Activated T-cell treated with anti-CD3 and anti-CD28 coated beads for 4 hours (primary cell): ENCODE results near the gene PRSS33.

ENCODE experiments used
- DNase-seq: peaks from one replicate; pipeline ENCODE4 v3.0.0-alpha.2; 2020

Gene PRSS33

DNA sequence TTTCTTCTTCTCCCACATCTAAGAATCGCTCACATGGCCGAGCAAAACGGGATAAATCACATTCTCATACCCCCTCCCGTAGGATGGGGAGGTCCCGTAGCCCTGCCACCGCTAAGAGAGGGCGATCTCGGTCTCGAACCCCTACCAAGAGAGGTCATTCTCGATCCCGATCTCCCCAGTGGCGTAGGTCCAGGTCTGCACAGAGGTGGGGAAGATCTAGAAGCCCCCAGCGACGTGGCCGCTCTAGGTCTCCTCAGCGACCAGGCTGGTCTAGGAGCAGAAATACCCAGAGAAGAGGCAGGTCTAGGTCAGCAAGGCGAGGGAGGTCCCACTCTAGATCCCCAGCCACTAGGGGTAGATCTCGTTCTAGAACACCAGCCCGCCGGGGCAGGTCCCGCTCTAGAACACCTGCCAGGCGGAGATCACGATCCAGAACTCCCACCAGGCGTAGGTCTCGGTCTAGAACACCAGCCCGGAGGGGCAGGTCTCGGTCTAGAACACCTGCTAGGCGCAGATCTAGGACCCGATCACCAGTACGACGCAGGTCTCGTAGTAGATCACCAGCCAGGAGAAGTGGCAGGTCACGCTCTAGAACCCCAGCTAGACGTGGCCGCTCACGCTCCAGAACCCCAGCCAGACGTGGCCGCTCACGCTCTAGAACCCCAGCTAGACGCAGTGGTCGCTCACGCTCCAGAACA, 25.3 kb downstream of the PRSS33 start:
- DNase-seq: no peak

DNA sequence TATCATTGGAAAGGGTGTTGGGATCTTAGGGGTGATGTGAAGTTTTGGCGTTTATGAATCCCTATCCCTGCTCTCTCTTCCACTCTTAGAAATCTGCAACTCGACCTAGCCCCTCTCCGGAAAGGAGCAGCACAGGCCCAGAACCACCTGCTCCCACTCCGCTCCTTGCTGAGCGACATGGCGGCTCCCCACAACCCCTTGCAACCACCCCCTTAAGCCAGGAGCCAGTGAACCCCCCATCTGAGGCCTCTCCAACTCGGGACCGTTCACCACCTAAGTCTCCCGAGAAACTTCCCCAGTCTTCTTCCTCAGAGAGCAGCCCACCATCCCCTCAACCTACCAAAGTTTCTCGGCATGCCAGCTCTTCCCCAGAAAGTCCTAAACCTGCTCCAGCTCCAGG, 25.9 kb downstream of the PRSS33 start:
- no peak for DNase-seq

DNA sequence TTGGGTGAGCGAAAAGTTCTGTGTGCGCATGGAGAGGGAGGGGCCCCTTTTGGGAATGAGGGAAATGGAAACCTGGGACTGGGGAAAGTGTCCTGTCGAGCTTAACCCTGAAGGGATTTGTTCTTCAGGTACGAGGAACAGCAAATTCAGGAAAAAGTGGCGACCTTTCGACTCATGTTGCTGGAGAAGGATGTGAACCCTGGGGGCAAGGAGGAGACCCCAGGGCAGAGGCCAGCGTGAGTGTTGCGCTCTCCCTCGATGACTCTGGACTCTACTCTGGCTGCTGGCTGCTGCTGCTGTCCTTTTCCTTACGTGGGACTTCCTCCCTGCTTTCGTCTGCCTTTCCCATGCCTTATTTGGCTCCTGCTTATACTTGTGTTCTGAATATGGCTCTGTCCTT, 30.0 kb downstream of the PRSS33 start:
- DNase-seq: no peak

DNA sequence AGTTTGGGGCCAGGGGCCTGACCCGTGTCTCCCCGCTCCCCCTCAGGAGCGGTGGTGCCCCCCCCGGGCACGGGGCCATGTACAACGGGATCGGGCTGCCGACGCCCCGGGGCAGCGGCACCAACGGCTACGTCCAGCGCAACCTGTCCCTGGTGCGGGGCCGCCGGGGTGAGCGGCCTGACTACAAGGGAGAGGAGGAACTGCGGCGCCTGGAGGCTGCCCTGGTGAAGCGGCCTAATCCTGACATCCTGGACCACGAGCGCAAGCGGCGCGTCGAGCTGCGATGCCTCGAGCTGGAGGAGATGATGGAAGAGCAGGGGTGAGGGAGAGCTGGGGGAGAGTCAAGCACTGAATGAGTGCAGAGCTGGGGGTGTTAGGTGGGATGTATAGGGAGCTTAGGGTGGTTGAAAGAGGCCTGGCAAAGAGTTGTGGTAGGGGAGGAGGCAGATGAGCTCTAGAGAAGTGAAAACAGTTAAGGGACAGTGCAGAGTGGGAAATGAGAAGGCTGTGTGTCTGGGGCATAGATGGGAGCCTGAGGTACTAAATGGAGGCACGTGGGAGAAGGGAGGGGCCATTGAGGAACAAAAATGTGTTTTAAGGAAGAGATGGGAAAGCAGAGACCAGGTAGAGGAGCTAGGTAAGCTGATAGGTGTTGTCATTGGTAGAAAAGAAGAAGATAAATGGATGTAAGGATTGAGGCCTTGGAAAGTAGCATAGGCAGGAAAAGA, 30.9 kb downstream of the PRSS33 start:
- no peak for DNase-seq

GRCh38 chr16:2755158-2755557, 32.2 kb downstream of the PRSS33 start:
- no peak for DNase-seq

GRCh38 chr16:2753733-2754020, 33.7 kb downstream of the PRSS33 start:
- no peak for DNase-seq

- peak; percentile 34 for DNase-seq
These were observed 34.3 kb downstream of the PRSS33 start for GRCh38 chr16:2752850-2753732.

DNA sequence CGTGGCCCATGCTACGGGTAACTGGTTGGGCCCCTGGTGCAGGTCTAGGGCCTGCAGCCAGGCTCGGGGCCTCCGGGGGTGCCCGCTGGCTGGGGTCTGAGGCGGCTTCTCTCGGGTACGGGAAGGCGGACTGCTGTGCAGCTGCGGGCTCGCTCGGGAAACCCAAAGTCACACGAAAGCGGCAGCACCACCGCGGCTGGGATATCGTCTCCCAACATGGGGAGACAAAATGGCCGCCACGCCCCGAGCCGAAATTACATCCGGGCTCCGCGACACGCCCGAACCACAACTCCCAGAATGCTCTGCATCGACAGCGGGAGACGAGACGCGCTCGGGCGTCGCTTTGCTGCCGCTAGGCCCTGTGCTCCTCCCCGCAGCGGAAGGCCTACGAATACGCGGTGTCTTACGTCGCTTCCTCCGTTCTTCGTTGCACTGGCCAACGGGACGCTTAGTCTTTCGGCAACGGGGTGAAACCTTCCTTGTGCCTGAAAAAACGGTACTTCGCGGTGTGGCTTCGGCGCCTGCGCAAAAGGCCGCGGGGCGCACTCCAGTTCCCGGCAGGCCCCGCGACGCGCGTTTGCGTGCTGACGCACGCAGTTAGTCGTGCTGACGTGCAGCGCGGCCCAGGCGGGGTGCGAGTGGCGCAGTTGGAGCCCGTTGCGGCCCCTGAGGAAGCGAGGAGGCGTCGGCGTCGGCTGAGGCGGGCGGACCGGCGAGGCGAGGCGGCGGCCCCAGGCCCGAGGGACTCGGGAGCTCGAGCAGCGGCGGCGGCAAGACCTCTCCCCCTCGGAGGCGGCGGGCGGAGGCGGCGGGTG, 35.1 kb downstream of the PRSS33 start, which contains the start of gene SRRM2:
TSS of gene SRRM2 (plus strand) at position 604 of the 815 bp plus-strand sequence. CDS start 3,727 bp downstream, outside the sequence.
- DNase-seq: peak; percentile 88

DNA sequence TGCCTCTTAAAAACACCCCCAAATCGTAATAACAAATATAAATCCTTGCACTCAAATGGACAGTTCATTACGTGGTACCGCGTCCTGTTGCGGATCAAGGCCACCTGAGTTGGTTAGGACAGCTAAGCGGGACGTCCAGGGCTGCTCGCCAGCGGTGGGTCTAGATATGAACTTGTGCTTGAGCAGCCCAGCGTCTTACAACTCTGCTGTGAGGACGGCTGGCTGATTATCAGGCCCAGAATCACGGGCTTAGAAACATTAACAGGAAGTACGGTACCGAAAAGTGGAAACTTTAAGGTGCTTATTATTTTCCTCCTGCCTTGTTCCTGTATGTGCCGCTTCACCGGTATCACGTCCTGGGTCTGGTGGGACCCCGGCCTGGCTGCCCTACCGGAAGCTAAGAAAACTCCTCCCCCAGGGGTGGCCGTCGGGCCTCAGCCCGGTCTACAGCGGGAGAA, 35.8 kb downstream of the PRSS33 start:
- no peak for DNase-seq

DNA sequence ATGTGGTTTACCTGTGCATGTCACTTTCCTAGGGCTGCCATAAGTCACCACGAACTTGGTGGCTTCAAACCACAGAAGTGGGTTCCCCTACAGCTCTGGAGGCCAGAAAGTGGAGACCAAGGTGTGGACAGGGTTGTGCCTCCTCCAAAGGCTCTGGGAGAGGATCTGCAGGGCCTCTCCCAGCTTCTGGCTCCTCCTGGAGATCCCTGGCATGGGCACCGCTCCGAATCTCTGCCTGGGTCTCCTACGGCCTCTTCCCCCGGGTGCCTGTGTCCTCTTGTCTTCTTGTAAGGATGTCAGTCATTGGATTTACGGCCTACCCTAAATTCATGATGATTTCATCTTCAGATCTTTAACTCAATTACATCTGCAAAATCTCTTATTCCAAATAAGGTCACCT, 37.4 kb downstream of the PRSS33 start:
- DNase-seq: no peak

- no peak for DNase-seq
These were observed 37.9 kb downstream of the PRSS33 start for GRCh38 chr16:2749476-2749875.

DNA sequence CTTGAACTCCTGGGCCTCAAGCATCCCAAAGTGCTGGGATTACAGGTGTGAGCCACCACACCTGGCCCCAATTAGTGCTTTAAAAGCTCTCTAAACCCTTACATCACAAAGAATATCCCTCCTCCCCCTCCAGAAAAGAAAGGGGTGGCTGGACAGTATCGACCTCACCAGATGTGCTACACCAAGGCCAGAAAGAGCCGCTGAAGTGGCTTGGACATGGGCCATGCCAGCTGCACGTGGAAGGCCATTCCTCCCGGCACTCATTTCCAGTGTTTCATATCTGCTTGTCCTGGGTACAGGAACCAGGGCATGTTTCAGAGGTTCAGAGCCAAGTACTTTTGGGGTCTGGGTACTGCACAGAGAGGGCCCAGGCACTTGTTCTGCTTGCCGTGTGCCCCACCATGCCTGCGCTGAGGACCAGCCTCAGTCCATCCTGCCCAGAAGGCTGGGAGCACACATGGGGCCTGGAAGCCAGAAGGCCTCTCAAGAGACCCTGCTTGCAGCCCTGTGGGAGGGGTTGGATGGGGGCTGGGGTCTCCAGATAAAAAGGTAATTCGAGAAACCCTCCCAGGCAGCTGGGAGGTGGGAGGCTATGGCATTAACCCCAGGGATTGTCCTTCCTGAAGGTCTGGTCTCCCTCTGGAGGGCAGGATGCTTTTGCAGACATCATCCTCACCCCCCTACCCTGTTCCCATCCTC, 38.5 kb downstream of the PRSS33 start:
- DNase-seq: no peak

DNA sequence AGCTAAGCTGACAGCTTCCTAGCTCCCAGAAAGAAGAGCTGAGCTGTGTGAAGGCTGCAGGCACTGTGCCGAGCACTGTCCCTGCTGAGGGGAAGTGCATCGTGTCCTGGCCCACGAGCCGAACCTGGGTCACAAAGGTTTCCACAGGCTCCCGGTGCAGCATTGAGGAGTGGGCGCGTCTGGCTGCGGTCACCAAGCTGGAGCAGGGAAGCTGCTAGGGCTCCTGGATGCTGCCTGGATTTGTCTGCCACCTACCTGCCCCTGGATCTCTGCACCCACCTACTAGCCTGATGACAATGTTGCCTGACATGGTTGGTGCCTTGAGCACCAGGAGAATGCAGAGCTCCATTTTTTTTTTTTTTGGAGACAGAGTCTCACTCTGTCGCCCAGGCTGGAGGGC, 41.4 kb downstream of the PRSS33 start:
- no peak for DNase-seq

DNA sequence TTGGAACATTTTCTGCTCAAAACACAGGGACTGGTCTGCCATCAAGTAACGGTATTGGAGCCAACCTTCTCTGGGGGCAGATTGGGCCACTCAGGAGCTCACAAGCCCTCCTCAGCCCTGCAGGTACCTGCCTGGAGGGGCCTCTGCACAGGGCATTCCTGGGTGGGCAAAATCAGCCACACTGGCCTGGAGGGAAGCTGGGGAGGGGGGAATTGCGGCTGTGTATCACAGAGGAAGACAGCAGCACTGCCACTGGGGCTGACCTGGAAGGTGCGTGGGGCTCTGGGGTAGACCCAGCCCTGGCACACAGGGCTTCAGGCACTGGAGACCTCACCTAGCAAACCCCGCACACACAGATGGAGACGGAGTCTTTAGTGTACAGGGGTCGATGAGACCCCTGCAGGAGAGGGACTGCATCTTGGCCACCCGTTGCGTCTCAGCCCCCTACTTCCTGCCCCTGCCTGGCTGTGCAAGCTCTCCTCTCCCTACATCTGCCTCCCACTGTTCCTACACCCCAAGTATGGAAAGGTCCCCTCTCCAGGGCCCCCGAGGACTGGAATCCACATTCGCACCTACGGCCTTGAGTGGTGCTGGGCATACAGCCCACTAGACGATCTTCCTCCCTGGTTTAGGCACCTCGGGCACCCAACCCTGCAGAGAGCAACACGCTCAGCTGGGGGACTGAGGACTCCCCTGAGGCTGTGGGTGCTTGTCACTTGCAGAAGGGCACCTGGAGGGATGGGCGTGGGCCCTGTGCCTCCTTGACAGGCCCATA, 42.1 kb downstream of the PRSS33 start:
- no peak for DNase-seq

- DNase-seq: no peak
These were observed 42.6 kb downstream of the PRSS33 start for GRCh38 chr16:2744711-2745110.

DNA sequence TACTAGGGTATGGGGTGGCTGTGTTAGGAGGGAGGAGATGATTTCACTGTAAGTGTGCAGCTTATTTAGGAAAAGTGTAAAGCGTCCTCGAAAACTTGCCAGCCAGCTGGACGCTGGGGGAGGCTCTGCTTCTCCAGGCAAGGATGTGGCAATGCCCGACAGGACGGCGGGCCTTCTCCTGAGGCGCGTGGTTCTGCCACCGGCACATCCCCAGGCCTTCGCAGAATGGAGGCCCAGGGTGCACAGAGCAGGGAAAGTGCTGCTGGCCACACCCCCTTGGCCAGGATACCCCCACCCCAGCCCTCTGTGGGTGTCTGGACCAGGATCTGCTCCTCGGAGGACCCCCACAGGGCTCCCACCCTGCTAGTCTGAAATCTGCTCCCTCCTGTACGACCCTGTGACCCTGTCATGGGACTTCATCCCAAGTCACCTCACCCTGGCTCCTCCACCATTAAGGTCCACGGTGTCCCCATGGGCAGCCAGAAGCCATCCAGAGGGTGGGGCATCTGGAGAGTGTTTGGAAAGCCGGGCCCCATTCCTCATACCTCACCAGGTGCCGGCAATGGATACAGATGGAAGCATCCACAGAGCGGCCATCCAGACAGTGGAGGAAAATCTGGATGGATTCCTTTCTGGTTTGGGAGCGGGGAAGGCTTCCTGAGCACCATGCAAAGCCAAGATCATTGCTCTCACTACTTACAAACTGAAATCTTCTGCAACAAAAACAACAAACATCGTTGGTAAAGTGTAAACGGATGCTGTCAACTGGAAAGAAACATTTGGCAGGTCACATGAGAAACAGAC, 44.2 kb downstream of the PRSS33 start:
- DNase-seq: no peak

DNA sequence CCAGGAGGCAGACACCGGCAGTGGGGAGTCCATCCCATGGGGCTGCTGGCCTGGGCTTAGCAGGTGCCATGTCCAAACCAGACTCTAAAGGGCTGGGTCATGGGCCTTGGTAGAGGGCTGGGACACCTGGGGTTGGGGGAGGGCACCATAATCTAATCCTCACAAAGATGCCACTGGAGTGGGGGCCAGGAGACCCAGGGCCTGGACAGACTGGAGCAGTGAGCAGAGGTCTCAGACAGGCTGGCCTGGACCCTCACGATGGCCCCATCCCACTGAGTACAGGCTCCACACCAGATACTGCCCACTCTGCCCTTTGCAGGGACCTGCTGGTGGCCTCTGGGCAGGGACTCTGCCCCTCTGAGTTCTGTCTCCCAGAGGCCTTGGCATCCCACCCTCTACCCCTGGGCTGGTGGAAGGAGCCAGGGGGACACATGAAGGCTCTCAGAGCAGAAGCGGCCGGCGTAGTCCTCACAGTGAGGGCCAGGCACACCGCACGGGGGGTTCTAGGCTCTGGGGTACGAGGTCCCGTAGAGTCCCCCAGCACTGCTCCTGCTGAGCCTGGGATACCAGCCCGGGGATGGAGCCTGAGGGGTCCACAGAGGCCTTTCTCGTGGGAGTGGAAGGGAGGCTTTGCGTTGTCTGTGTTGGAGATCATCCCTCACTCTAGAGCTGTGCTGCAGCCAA, 44.9 kb downstream of the PRSS33 start:
- DNase-seq: no peak

- no peak for DNase-seq
These were observed 46.2 kb downstream of the PRSS33 start for GRCh38 chr16:2741168-2741567.

- no peak for DNase-seq
These were observed 46.9 kb downstream of the PRSS33 start for GRCh38 chr16:2740476-2740875.
